ENCODE measurements around the gene CADM1. TPM values are rescaled to one million over a fixed set of nuclear protein-coding genes. Genes with fewer than 3 reads are reported as not detected.

CADM1 gene
- total RNA-seq, 2 experiments from 2014 or later, result 59.7 to 89.7 TPM

GRCh38 chr11:115363426-115363825 lies 140.8 kb downstream of the CADM1 start:
- H3K4me2 ChIP-seq (ENCODE audit: low read length), result no peak overlapping the region
- TF ChIP-seq EZH2phosphoT487 (IDR thresholded peaks at IDR 0.05; ENCODE audit: borderline replicate concordance, low read depth, low read length) (no peak), CTCF (conservative IDR thresholded peaks at IDR 0.05; ENCODE audit: low read length) (no peak)
- no peaks in the 10 kb centered on the region for H3K9me3 ChIP-seq (ENCODE audit: low read length)
- no peaks in the 10 kb centered on the region for H3K4me1 ChIP-seq (ENCODE audit: insufficient read depth, low read length, poor library complexity, severe bottlenecking)
- H3K4me3 ChIP-seq (ENCODE audit: low read depth, low read length, poor library complexity, severe bottlenecking), result no peak overlapping the region
- POLR2A ChIA-PET, result interaction anchor here (0.8 kb wide), 1 partner anchor 9 kb away, joined by 3 read pairs; no protein-coding TSS in a partner anchor
- no peaks in the 10 kb centered on the region for H4K20me1 ChIP-seq (ENCODE audit: insufficient read depth, low read length)
- no TSS peak for BruUV-seq (replicated peaks)
- no peaks in the 10 kb centered on the region for H3K79me2 ChIP-seq (ENCODE audit: insufficient read depth, low read depth, low read length)
- H3K9me2 ChIP-seq (ENCODE audit: insufficient read depth, low read length), result no peaks in the 10 kb centered on the region
- H3K36me3 ChIP-seq (ENCODE audit: insufficient read depth, low read length), result no peaks in the 10 kb centered on the region
- CTCF ChIA-PET (ENCODE audit: unreplicated experiment), result no interaction called here
- no peak for DNase-seq (ENCODE audit: low spot score)
- intact Hi-C loops (cut with micrococcal nuclease; ENCODE audit: unreplicated experiment), result no loop called here
- H3K27ac ChIP-seq (ENCODE audit: low read depth, low read length, poor library complexity, severe bottlenecking), result no peak overlapping the region
- no peak overlapping the region for H2AFZ ChIP-seq (ENCODE audit: low read length)

GRCh38 chr11:115362997-115363396 lies 141.2 kb downstream of the CADM1 start:
- peak; percentile 22 for DNase-seq (ENCODE audit: low spot score)
- Histone ChIP-seq H3K4me3 (ENCODE audit: low read depth, low read length, poor library complexity, severe bottlenecking) (no peak overlapping the region), H3K79me2 (ENCODE audit: insufficient read depth, low read depth, low read length) (no peaks in the 10 kb centered on the region), H3K4me2 (ENCODE audit: low read length) (no peak overlapping the region), H3K36me3 (ENCODE audit: insufficient read depth, low read length) (no peaks in the 10 kb centered on the region), H3K4me1 (ENCODE audit: insufficient read depth, low read length, poor library complexity, severe bottlenecking) (no peaks in the 10 kb centered on the region), H3K9me2 (ENCODE audit: insufficient read depth, low read length) (no peaks in the 10 kb centered on the region), H3K9me3 (ENCODE audit: low read length) (no peaks in the 10 kb centered on the region), H4K20me1 (ENCODE audit: insufficient read depth, low read length) (no peaks in the 10 kb centered on the region), H3K27ac (ENCODE audit: low read depth, low read length, poor library complexity, severe bottlenecking) (no peak overlapping the region), H2AFZ (ENCODE audit: low read length) (no peak overlapping the region)
- POLR2A ChIA-PET, result interaction anchor here (0.8 kb wide), 1 partner anchor 9 kb away, joined by 3 read pairs; no protein-coding TSS in a partner anchor
- CTCF ChIA-PET (ENCODE audit: unreplicated experiment), result no interaction called here
- TF ChIP-seq EZH2phosphoT487 (IDR thresholded peaks at IDR 0.05; ENCODE audit: borderline replicate concordance, low read depth, low read length), result no peak
- no peak for TF ChIP-seq CTCF (conservative IDR thresholded peaks at IDR 0.05; ENCODE audit: low read length)
- intact Hi-C loops (cut with micrococcal nuclease; ENCODE audit: unreplicated experiment), result no loop called here
- no TSS peak for BruUV-seq (replicated peaks)

GRCh38 chr11:115361025-115361424 lies 143.2 kb downstream of the CADM1 start:
- BruUV-seq (replicated peaks), result no TSS peak
- TF ChIP-seq CTCF (conservative IDR thresholded peaks at IDR 0.05; ENCODE audit: low read length), result no peak
- no peak for TF ChIP-seq EZH2phosphoT487 (IDR thresholded peaks at IDR 0.05; ENCODE audit: borderline replicate concordance, low read depth, low read length)
- Histone ChIP-seq H3K9me2 (ENCODE audit: insufficient read depth, low read length) (no peaks in the 10 kb centered on the region), H3K4me1 (ENCODE audit: insufficient read depth, low read length, poor library complexity, severe bottlenecking) (no peaks in the 10 kb centered on the region), H3K4me2 (ENCODE audit: low read length) (no peak overlapping the region), H3K79me2 (ENCODE audit: insufficient read depth, low read depth, low read length) (no peaks in the 10 kb centered on the region), H3K36me3 (ENCODE audit: insufficient read depth, low read length) (no peaks in the 10 kb centered on the region), H4K20me1 (ENCODE audit: insufficient read depth, low read length) (no peaks in the 10 kb centered on the region), H3K9me3 (ENCODE audit: low read length) (no peaks in the 10 kb centered on the region), H3K4me3 (ENCODE audit: low read depth, low read length, poor library complexity, severe bottlenecking) (no peak overlapping the region), H3K27ac (ENCODE audit: low read depth, low read length, poor library complexity, severe bottlenecking) (no peak overlapping the region), H2AFZ (ENCODE audit: low read length) (no peak overlapping the region)
- DNase-seq (ENCODE audit: low spot score), result no peak
- CTCF ChIA-PET (ENCODE audit: unreplicated experiment), result no interaction called here
- POLR2A ChIA-PET, result no interaction called here
- intact Hi-C loops (cut with micrococcal nuclease; ENCODE audit: unreplicated experiment), result no loop called here
